HUES48 (cell line): ENCODE data around the gene MOSPD3.
"Not testable (repeated sequence)": the region's sequence is repeated elsewhere in the genome, so short reads cannot be mapped to it uniquely, and the experiment has no call there.

Experiments used
- H3K27ac ChIP-seq: one replicate; pipeline ENCODE4 v1.7.0; 2013; ENCODE audit warnings: low read depth, low read length, inconsistent platforms
- H3K27me3 ChIP-seq: 2 replicates; pipeline ENCODE4 v1.6.1; 2013; ENCODE audit warnings: mild to moderate bottlenecking, low read length; ENCODE audit not compliant: control insufficient read depth, insufficient read depth
- H3K36me3 ChIP-seq: 2 replicates; pipeline ENCODE4 v1.6.1; 2013; ENCODE audit warnings: low read length; ENCODE audit not compliant: control insufficient read depth, insufficient read depth
- H3K4me1 ChIP-seq: 2 replicates; pipeline ENCODE4 v1.6.1; 2013; ENCODE audit warnings: mild to moderate bottlenecking, low read length; ENCODE audit not compliant: control insufficient read depth, insufficient read depth
- H3K4me3 ChIP-seq: 2 replicates; pipeline ENCODE4 v1.5.1; 2013; ENCODE audit warnings: mild to moderate bottlenecking, low read depth, low read length
- H3K9ac ChIP-seq: 2 replicates; pipeline ENCODE4 v1.6.1; 2013; ENCODE audit warnings: mild to moderate bottlenecking, low read depth, low read length, moderate library complexity
- H3K9me3 ChIP-seq: 2 replicates; pipeline ENCODE4 v1.6.1; 2013; ENCODE audit warnings: low read length; ENCODE audit not compliant: control insufficient read depth, insufficient read depth

MOSPD3 gene

DNA sequence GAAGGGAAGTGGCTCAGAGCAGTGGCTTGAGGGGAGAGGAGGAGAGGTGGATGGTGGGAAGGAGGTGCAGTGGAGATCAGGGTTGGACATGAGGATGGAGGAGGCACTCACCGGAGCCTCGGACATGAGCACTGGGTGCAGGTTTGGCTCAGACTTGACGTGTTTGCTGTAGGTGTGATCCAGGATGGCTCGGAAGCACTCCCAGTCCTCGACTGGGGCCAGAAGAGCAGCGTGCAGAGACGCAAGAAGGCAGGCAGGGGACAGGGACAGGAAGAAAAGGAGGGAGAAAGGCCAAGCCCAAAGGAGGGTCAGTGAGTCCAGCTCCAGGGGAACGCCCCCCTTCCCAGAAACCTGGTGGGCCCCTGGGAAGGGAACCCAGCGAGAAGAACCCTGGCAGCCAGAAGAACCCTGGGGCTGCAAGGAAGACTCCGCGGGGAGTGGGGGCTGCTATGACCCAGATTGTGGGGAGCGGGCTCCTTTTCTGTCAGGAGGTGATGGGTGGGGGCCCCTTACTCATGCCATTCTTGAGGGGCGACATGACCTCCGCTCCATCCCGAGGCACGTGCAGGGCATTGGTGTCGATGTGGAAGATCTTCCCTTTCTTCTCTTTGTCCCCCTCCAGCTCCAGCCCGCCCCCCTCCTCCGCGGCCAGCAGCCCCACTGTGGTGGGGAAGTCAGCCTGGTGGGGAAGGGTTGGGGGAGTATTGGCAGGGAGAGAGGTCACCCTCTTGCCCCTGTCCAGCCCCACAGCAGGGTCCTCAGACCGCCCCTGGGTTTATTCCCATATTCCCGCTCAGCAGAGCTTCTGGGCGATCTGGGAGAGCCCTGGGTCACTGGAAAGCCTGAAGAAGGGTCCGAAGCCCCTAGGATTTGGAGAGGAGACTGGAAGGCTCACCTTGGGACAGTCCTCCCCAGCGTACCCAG, 42.8 kb downstream of the MOSPD3 start:
- H3K36me3 ChIP-seq = no peaks in the 10 kb centered on the region
- peaks cover 29% of the 10 kb centered on the region for H3K27me3 ChIP-seq
- H3K27ac ChIP-seq = no peak overlapping the region
- H3K9ac ChIP-seq = no peak overlapping the region
- H3K4me3 ChIP-seq = no peak overlapping the region
- no peaks in the 10 kb centered on the region for H3K9me3 ChIP-seq
- H3K4me1 ChIP-seq = no peaks in the 10 kb centered on the region

- Histone ChIP-seq H3K27me3 (peaks cover 29% of the 10 kb centered on the region), H3K4me3 (peak within 1 kb of the TSS; percentile 50), H3K9me3 (no peaks in the 10 kb centered on the region), H3K36me3 (no peaks in the 10 kb centered on the region), H3K4me1 (no peaks in the 10 kb centered on the region), H3K9ac (no peak within 1 kb of the TSS), H3K27ac (no peak within 1 kb of the TSS)
Measured at GRCh38 chr7:100655908-100656674, 43.8 kb downstream of the MOSPD3 start, which contains the start of gene ACTL6B. TSS of gene ACTL6B (minus strand) at chr7:100656448. CDS start at chr7:100656354, 94 bp downstream.

- H3K4me1 ChIP-seq, H3K9me3 ChIP-seq, H3K9ac ChIP-seq, H3K36me3 ChIP-seq, H3K4me3 ChIP-seq, H3K27me3 ChIP-seq, H3K27ac ChIP-seq: not testable (repeated sequence)
Measured at GRCh38 chr7:100662194-100662776, 49.9 kb downstream of the MOSPD3 start.
